ENCODE data around the gene IMPDH2.

The IMPDH2 gene

DNA sequence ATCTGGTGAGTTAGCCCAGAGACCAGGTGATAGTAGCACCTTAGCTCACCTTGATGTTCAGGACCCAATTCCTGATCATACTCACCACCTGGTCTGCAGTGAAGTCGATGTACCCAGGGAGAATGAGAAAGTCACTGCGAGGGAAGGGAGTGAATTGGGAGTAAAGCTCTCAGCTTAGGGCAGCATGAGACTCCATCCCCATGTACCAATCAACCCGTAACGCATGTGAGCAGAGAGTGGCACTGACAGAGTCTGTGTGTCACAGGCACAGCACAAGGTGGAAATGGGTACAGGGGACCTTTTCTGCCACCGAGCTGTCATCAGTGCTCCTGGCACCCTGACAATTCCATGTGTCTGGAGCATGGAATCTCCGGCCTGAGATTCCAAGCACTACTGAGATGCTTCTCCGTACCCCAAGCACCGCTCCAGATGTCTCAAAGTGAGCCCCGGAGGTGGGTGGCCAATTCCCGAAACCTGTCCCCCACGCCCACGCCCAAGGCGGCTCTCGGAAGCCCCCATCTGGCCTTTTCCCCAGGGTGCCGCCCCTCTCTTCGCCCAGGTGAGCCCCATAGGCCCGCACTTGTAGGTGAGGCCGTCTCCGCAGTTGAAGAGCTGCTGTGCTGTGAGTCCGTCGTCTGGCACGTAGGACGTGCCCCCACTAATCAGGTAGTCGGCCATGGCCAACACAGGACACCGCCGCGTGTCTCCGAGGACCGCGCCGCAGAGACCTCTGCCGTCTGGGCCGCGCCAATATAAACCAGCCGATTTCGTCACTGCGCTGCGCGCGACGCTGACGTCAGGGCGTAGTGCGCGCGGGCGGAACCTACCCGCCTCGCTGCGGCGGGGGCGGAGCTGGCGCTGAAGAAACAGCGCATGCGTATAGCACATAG, at the start of gene IMPDH2:
Gene IMPDH2, minus strand, starts transcription at position 726 of the 890 bp plus-strand sequence. Its CDS starts 48 bp downstream, at position 678.
- peak; percentile 42 for DNase-seq

DNA sequence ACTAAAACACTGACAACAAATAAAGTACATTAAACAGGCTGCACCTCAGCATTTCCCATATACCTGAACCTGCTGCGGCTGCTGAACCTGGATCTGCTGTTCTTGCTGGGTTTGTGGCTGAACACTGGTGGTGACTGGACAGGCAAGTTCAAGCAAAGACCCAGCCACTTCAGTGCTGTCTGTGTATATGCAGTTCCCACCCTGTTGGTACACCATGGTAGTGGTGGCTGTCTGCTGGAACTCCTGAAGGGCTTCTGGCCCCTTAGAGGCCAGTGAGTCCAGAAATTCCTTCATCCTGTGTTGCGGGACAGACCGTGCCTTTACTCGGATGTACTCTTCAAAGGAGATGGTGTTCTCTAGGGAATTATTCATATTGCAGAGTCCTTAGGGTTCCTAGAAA, 47.4 kb upstream of the IMPDH2 start:
- DNase-seq: no peak

DNA sequence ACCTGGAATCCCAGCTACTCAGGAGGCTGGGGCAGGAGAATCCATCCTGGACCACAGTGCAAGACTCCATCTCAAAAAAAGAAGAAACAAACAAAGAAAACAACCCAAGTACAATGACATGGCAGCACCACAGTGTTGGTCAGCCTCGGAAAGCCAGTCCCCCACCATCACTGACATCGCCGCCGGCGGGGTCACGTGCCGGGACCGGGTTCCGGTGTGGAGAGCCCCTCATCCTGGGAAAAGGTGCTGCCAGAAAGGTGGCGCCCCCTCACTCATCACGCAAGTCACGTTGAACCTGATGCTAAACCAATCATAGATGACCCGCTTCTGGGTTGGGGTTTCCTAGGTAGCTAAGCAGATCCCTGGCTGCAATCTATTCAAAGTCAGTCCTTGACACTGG, 46.9 kb upstream of the IMPDH2 start:
- no peak for DNase-seq

DNA sequence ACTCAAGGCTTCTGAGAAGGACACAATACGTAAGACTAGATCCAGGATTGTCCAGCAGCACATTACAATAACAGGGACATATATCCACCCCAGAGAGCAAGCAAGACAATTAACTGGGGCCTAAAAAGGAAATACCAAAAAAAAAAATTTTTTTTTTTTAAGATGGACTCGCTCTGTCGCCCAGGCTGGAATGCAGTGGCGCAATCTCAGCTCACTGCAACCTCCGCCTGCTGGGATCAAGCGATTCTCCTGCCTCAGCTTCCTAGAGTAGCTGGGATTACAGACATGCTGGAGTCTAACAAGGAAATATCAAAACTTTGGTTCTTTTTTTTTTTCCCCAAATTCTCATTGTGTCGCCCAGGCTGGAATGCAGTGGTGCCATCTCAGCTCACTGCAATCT, 28.8 kb upstream of the IMPDH2 start:
- DNase-seq: no peak

DNA sequence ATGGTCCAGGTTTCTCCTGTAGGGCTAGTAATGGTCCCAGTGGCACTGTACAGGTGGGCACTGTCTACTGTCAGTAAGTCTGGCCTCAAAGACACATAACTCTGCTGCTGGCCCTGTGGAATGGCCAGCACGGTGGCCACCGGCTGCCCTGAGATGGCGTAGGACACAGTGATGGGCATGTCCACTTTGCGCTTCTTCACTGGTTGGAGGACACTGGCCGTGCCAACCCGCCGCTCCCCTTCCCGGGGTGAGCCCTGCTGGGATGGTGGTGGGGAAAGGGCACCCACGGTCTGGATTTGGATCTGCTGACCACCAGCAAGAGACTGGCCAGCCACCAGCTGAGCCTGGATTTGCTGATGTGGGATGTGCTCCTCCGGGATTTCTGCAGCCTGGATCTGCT, 28.1 kb upstream of the IMPDH2 start:
- DNase-seq: no peak

DNA sequence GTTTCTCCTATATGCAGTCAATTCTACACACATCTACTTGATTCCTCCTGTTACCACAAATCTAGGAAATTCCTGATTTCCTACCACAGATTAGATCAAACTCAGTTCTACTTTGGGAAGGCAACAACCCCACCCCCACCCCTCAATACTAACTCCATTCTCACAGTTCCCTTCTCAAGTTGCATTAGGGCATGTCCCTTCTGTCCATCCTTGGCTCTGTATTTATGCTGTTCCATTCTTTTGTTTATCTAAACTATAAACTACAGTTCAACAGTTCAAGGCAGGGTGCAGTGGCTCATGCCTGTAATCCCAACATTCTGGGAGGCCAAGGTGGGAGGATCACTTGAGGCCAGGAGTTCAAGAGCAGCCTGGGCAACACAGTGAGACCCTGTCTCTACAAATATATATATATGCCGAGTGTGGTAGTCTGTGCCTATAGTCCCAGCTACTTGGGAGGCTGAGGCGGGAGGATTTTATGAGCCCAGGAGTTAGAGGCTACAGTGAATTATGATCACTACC, 25.2 kb upstream of the IMPDH2 start:
- no peak for DNase-seq

DNA sequence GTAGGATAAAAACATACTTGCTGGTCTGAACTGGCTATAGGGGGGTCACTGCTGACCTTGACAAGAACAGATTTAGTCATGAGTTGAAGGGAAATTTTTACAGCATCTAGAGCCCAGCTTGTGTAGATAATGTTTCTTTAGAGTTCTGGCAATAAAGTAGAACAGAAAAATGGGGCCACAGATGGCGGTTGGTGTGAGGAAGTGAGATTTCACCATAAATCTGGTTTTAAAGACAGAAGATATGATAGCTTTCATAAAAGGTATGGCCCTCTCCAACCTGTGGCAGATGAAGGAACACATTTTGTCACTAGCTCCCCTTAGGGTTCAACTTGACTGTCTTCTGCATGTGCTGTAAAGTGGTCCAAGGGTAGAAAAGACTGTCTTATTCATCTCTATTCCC, 24.3 kb upstream of the IMPDH2 start:
- DNase-seq: no peak

DNA sequence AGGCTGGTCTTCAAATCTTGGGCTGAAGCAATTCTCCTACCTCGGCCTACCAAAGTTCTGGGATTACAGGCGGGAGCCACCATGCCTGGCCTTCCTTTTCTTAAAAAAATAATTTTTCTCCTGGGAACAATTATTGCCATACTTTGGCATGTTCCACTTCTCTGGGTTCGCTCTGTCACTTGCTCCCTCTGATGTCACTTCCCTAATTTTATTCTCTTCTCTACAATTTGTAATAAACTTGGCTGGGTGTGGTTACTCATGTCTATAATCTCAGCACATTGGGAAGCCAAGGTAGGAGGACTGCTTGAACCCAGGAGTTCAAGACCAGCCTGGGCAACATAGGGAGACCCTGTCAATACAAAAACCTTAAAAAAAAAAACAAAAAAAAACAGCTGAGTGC, 6.1 kb upstream of the IMPDH2 start:
- DNase-seq: no peak

DNA sequence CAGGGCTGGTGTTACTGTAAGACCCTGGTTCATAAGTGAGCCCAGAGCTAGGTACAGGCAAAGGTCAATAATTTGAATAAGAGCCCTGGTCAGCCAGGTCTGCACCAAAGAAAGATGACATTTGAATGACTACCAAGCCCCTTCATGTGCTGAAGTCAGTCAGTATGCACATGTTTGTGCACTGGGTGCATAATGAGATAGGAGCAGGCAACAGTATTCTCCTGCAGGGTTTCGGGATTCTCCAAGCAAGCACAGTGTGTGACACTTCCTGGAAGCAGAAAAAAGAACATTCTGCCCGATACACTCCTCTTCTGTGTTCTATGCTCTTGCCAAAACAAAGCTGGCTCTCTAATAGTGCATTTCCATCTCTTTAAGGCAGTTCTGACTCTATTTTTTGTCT, 5.5 kb upstream of the IMPDH2 start:
- no peak for DNase-seq

DNA sequence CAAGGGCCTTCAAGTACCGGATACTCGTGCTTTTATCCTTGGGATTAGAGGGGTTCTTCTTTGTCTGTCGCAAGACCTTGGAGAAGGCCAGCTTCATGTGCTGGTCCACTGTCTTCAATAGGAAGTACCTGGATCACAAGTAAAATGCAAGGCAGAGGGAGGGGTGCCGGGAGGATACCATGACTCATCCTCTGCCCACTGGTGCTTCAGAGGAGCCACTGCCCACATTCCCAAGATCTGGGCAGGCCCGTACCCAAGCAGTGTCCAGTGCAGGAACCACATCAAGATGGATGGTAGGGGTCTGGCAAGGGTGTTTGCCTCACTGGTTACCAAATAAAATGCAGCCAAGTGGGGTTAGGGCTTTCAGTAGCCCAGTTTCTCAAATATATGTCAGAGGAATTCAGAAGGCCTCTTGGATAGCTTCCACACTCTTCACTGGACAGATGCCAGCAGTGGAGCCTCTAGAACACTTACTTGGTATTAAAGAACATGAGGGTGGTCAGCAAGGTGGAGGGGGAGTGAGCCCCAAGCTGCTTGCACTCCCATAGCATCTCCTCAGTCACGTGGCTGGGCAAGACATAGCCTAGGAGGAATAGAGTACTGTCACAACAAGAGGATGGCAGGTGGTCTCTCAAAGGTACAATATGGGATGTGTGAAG, 3.6 kb upstream of the IMPDH2 start:
- DNase-seq: no peak

DNA sequence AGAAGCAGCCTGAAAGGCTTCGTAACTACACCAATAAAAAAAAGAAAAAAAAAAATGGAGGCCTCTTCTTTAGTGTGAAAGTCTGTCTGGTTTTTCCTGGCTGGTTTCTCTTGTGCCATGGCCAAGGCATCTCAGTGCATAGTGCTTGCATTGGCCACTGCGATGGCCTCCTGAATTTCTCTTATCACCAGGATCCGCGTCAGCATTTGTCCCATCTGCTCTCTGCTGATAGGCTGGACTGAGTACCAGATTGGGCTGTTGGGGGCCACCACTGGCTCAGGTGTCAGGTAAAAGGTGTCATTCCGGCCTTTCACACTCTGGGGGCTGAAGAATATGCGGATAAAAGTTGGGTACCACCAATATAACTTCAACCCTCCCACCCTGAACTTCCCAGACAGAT, 1.1 kb upstream of the IMPDH2 start:
- DNase-seq: no peak

DNA sequence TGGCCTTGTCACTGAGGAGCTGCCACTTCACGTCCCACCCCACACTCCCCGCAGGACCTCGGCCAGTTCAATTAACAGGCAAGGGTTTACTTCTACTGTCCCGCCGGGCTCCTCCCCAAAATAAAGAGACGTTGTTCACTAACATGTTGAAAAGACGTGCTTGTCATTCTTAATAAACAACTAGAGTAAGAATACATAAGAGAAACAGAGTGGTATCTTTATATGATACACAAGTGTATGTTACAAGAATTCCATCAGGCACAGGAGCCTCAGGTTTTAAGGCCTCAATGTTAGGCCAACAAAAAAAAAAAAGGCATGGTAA, 326 bp upstream of the IMPDH2 start:
- no peak for DNase-seq

DNA sequence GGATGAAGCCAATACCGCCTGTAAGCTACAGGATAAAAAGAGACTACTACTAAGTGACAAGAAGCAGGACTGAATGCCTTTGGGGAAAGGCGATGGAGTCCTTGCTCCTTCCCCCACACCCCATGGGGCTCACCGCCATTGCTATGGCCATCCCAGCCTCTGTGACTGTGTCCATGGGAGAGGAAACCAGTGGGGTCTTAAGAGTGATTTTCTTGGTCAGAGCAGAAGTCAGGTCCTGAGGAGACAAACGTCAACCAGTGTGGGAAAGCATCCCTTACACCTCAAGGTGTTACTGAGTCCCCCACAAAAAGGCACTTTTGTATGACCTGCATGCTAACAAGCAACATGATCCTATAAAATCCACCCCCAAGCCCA, 913 bp downstream of the IMPDH2 start:
- DNase-seq: no peak

DNA sequence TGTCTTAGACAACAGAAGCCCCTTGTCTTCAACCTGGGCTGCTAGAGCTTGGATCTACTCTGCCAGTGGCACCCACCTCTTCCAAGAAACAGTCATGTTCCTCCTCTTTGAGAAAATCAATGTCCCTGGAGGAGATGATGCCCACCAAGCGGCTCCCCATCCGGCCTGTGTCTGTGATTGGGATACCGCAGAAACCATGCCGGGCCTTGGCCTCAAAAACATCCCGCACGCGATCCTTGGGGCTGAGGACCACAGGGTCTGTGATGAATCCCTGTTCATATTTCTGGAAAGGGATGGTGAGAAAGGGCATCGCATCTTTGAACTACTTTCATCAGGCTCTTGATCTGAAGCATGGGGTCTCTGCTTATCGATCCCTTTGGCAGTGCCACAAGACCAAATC, 1.6 kb downstream of the IMPDH2 start:
- DNase-seq: no peak

DNA sequence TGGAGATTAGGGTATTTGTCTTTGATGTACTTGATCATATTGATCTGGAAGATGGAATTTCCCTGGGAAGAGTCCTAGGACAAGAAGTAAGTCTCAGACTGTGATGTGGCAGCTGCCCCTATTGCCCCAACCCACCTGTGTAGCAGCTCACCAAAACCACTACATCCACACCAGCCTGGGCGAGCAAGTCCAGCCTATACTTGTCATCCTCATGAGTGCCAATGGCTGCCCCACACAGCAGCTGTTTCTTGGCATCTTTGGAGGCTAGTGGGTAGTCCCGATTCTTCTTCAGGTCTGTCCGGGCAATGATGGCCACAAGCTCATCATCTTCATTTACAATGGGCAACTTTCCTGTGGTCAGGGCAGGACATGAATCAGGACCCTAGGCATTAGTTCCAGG, 2.7 kb downstream of the IMPDH2 start:
- DNase-seq: no peak

DNA sequence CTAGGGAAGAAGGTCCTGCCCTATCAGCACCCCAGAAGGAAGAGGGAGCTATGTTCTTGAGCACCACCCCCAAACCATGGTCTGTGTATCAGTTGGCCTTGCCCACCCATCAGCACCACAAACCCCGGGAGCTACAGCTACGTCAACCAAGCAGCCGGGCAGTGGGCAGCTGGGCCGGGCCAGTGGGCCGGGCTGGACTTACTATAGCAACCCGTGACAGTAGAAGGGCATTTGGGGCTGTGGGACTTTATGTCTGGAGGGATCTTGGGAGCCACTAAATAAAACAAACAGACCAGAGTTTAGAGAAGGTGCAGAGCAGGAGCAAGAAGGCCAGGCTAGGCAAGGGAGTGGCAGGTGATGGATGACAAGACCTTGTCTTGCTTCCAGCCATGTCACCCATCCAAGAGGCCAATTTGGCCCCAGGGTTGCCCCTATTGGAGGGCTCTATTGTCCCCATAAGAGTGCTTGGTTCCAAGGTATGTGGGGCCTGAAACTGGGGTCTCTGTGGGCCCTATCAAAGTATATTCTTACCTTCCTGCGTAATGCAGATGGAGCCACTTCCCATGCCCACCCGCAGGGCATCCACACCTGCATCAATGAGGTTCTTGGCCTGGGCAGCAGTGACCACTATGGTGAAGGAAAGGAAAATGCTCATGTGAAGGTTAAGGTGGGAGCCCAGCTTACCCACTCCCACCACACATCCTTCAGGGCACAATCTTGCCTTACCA, 3.2 kb downstream of the IMPDH2 start:
- DNase-seq: no peak

DNA sequence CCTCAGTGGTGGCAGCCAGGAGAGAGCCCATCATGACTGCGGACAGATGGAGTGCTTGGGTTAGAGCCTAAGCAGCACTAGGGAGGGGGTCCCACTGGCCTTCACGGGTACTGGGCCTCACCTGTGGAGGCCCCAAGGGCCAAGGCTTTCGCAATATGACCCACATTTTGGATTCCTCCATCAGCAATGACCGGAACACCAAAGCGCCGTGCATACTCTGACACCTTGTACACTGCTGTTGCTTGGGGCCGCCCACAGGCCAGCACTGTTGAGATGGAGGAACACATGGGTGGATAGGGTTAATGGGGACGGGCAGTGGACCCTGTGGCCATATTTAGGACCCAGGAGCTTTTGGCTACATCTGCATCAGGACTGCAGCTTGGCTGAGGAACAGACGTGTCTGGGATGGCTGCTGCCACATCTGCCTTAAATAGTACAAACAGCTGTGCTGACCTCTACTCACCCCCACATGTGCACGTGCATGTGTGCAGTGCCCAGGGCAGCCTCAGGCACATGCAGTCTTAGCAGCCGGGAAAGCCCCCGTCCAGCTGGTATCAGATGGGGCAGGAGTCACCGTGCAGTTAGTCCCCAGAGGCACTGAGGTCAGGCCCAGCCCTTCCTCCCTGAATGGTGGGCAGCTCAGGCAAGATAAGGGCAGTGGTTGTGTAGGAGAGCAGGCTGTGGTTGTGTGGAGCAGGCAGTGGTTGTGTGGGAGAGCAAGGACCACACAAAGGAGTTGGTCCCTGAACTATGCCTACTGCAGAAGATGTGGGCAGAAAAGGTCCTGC, 4.0 kb downstream of the IMPDH2 start:
- no peak for DNase-seq

DNA sequence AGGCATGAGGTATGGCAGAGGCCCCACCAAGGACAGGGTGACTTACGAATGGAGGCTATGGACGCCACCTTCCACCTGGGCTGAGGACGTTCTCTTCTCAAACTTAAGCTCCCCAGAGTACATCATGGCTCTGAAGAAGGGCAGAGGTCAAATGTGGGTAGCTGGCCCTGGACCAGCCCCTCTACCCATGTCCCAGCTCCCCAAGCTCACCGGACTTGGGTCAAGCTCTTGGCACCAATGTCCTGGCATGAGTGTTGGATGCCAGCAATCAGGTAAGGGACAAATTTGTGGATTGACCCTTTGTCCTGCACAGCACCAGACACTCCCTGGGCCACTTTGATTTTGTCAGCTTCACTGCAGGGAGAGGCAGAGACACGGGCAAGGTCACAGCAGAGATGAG, 4.7 kb downstream of the IMPDH2 start:
- no peak for DNase-seq

DNA sequence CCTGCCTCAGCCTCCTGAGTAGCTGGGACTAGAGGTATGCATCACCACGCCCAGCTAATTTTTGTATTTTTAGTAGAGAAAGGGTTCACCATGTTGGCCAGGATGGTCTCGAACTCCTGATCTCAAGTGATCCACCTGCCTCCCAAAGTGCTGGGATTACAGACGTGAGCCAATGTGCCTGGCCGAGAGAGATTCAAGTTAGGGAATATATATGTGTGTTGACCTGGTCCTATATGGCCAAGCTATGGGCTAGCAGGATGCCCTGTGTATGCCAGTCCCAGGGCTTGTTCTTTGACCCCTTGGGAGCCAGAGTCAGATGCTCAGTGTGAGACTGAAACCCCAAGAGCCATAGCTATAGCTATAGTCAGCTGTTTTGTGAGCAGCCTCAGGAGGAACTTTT, 5.4 kb downstream of the IMPDH2 start:
- DNase-seq: no peak

DNA sequence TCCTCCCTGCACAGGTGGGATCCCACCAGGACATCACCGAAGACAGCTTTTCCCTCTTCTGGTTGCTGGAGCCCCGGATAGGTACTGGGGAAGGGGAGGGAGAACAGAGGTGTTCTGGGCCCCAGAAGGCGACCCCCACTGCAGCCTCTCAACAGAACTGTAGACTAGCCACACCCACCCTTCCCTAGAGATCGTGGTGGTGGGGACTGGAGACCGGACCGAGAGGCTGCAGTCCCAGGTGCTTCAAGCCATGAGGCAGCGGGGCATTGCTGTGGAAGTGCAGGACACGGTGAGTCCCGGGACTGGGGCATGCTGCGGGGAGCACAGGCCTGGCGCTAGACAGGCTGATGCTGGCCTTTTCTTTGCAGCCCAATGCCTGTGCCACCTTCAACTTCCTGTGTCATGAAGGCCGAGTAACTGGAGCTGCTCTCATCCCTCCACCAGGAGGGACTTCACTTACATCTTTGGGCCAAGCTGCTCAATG, 6.5 kb downstream of the IMPDH2 start:
- no peak for DNase-seq

DNA sequence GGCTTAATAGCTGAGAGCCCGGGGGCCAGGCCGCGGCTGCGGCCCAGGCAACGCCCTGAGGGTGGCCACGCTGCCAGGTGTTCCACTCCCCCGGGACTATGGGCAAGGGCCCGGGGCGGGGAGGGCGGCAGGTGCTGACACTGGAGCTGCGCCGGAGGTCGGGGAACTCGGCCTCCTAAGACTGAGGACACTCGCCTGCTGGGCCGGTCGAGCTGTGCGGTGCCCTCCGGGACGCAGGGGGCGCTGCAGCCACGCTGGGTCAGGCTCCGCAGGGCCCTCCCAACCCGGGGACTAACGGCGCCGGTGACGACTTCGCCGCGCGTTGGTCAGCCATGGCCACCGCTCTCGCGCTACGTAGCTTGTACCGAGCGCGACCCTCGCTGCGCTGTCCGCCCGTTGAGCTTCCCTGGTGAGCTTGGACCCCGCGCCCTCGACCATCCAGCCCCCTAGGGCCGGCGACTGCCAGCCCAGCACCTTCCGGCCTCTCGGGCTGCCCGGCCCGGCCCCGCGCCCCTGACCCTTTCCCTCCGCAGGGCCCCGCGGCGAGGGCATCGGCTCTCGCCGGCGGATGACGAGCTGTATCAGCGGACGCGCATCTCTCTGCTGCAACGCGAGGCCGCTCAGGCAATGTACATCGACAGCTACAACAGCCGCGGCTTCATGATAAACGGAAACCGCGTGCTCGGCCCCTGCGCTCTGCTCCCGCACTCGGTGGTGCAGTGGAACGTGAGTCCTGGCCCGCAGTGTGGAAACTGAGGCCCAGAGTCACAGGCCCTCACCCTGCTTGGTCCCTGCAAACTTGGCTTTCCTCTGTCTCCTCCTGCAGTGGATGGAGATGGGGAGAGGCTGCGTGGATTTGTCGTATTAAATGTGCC, 7.1 kb downstream of the IMPDH2 start, which contains the start of gene NDUFAF3:
Gene NDUFAF3, plus strand, starts transcription at position 309 of the 875 bp plus-strand sequence. Its CDS starts 24 bp downstream, at position 333.
- DNase-seq: no peak
